NCI-H2107 treated with DMSO at 0.1 percent for 48 hours (cell line): ENCODE data around the gene PIERCE2.
A peak's percentile ranks its signal among the peaks of the same experiment; 100 is the strongest.
"Not testable (repeated sequence)": the region's sequence is repeated elsewhere in the genome, so short reads cannot be mapped to it uniquely, and the experiment has no call there.

ENCODE experiments used
- DNase-seq: peaks from one replicate; lab custom pipeline; 2025; ENCODE audit not compliant: unreplicated experiment; lab: John Stamatoyannopoulos, UW

The PIERCE2 gene, protein sequence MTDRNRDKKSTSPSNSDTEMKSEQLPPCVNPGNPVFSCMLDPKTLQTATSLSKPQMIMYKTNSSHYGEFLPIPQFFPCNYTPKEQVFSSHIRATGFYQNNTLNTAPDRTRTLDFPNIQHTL

DNA sequence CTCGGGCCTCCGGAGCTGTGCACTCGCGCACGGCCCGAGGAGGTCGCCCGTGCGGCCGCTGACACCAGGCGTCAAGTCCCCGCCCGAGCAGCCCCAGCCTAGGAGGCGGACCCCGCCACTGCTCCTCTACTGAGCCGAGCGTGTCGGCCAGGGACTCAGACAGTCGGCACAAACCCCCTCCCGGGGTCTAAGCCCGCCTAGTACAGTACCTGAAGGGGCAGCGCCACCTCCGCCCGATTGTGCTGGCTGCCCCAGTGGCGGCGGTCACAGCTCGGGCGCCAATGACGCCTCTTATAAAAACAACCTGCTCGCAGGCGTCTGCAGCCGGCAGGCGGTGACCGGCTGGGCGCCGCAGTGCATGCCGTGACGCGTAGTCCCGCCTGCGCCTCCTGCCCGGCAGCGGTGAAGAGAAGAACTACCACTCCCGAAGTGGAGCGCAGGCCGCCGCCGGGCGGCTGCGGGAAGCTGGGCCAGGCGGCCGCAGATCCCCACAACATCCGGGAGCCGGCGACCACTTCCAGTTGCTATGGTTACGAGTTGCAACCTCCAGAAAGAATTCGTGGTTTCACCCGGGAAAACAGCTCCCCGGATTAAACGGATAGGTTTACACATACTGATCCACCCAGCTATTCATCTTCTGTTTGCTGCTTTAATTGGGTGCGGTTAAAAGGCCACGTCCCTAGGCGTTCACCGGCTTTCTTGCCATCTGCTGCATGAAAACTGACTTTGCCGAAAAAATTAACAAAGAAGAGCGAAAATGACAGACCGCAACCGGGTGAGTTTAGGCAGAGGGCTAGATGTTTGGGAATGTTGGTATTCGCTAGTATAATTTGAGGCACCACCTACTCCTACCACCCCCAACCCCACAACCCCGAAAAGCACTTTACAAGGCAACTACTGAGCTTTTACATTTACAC, at the start of gene PIERCE2, which contains the start of gene CCPG1:
PIERCE2 (plus strand) TSS at position 484 of the 917 bp plus-strand sequence; CDS start at position 758, 274 bp downstream.
CCPG1 (minus strand) TSS at position 348 of the 917 bp plus-strand sequence. CDS start 18,935 bp downstream, outside the sequence.
- DNase-seq = peak; percentile 80

DNA sequence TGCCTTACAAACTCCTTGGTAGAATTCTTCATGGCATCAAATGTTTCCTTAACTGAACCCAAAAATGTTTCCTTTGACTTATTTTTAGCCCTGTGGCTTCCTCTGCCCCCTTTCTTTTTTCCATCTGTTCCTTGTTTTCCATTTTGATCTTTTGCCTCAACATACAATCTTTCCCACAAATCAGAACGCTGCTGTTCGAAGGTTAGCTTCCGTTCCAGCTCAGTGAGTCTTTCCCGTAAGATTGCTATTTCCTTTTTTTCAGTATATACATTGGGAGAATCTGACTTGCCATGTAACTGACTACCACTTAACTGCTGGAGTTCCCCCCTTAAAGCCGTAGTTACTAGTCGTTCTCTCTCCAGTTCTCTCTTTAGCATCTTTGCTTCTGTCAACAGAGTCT, 48.0 kb upstream of the PIERCE2 start:
- DNase-seq = no peak

DNA sequence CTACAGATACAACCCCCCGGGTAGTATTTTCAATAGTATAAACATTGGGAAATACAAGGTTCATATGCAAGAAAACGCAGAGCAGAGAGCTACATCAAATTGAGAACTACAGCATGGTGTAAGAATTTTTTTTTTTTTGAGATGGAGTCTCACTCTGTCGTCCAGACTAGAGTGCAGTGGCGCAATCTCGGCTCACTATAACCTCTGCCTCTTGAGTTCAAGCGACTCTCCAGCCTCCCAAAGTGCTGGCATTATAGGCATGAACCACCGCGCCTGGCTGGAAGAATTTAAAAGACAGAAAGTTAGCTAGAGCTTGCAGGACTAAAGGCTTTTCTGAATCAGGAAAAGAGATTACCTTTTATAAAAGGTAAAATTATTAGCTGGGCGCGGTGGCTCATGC, 47.2 kb upstream of the PIERCE2 start:
- DNase-seq = no peak

- DNase-seq = no peak
These were observed 45.7 kb upstream of the PIERCE2 start for GRCh38 chr15:55362641-55363040.

DNA sequence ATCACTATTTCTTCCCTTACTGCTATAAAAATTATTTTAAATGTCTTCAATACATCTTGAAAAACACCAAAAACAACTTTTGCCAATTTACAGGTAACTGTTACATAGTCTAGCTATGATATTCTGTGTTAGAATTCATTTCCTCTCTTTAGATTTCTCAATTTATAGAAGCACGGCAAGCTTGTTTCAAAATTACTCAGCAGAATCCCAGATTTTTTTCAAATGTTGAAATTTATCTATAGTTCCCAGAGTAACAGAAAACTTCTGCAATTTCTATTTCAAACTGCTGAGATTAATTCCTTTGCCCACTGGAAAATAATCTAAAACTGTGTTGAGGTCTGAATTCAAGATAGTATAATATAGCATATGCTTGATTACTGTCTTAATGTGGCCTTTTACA, 41.3 kb upstream of the PIERCE2 start:
- no peak for DNase-seq

GRCh38 chr15:55372701-55373440, 35.4 kb upstream of the PIERCE2 start:
- no peak for DNase-seq

- no peak for DNase-seq
These were observed 29.2 kb upstream of the PIERCE2 start for GRCh38 chr15:55379095-55379494.

DNA sequence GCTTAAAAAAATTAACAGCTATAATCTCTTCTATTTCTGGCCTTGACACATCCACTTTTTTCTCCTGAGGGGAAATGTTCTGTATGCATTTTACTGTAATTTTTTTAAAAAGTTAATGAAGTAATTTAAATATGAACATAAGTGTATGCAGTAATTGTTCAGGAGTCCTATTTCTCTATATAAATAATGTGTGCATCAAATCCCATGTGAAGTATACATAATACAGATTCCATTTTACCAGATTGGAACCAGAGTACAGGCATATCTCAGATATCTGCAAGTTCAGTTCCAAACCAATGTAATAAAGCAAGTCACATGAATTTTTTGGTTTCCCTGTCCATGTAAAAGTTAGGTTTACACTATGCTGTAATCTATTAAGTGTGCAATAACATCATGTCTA, 26.7 kb upstream of the PIERCE2 start:
- no peak for DNase-seq

DNA sequence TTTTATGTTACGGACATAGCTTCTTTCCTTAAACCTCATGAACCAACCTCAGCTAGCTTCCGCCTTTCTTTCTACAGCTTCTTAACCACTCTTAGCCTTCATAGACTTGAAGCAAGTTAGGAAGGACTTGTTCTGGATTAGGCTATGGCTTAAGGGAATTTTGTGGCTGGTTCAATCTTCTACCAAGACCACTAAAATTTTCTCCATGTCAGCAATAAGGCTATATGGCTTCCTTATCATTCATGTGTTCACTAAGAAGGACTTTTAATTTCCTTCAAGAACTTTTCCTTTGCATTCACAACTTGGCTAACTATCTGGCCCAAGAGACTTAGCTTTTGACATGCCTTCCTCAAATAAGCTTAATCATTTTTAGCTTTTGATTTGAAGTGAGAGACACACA, 24.6 kb upstream of the PIERCE2 start:
- no peak for DNase-seq

DNA sequence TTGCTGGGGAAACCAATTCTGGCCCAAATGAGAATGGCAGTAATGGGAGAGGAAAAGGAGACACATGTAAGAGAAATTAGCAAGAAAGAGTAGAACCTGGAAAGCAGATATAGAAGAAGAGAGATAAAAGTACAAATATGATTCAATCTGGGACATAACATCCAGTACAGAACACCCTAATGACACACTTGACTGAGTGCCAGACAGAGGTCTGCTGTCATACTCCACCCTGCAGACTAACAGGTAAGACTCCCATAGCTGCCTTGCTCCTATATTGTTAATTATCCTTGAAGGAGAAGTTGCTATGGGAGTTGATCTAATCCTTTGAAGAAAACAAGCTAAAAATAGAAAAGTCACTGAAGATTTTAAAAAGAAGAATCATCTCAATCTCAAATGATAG, 21.3 kb upstream of the PIERCE2 start:
- DNase-seq = no peak

- no peak for DNase-seq
These were observed 19.1 kb upstream of the PIERCE2 start for GRCh38 chr15:55389264-55389607.

- no peak for DNase-seq
These were observed 13.6 kb upstream of the PIERCE2 start for GRCh38 chr15:55394694-55395093.

DNA sequence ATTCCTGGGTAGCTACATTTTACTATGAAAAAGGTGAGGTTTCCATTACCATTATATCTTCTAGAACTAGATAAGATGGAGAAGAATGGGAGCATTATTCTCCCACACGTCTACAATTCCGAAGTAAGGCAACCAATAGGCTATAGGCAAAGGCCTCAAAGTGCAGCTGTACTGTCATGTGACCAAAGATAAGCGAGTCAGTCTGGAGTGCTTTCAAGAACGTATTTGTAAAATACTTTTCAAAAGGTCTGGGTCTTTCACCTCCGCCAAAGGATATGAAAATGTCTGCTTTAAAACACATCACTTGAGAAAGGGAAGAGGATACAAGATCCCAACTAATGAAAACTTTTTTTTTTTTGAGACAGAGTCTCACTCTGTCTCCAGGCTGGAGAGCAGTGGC, 10.1 kb upstream of the PIERCE2 start:
- no peak for DNase-seq

- DNase-seq = not testable (repeated sequence)
These were observed 8.2 kb upstream of the PIERCE2 start for GRCh38 chr15:55400050-55400449.

GRCh38 chr15:55401786-55402246, 6.5 kb upstream of the PIERCE2 start:
- DNase-seq = no peak

DNA sequence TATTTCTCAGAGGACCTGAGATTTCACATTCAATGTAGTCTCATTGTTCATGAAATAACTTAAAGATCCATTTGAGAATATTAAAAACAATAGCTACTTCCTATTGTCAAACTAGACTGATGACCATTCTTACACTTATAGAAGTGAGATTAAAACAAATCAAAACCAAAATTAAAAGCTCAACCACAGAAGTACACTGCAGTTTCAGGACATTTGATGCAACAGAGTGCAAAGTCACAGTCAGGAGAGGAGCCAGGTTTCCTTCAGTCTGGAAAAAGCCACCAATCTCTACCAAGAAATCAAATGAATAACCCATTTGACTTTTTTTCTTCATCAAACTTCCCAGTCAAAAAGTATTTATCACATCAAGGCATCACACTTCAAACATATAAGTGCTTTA, 5.6 kb upstream of the PIERCE2 start:
- DNase-seq = no peak

- no peak for DNase-seq
These were observed 4.8 kb upstream of the PIERCE2 start for GRCh38 chr15:55403531-55403930.

DNA sequence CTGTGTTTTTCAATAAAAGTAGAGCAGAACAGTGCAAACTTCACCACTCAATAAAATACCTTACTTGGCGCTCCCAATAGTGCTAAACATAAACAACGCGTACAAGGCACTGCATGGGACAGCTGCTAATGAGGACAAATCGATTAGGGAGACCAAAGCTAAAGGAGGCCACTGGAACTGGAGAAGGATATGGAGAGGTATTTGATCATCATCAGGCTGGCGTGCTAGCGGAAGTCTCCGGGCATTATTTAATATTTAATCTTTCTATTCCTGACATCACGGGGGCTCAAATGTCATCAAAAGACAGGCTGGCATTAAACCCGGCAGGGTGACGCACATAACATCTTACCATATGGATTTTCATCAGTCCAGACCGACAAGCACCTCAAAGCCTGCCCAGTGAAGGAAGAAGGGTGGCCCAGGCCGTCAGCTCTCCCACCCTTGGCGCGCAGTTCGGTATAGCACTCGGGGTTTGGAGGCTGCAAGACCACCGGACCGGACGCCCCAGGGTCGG, 740 bp upstream of the PIERCE2 start:
- no peak for DNase-seq

DNA sequence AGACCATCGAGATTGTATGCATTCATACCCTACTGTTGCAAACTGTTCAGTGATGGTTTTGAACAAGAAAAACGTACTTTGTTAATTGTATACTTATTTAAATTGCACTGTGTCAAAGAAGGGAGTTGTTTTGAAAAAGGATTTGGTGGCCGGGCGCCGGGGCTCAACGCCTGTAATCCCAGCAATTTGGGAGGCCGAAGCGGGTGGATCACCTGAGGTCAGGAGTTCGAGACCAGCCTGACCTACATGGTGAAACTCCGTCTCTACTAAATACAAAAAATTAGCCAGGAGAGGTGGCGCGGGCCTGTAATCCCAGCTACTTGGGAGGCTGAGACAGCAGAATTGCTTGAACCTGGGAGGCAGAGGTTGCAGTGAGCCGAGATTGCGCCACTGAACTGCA, 681 bp downstream of the PIERCE2 start:
- DNase-seq = not testable (repeated sequence)

GRCh38 chr15:55417678-55418077, 9.4 kb downstream of the PIERCE2 start:
- not testable (repeated sequence) for DNase-seq

- no peak for DNase-seq
These were observed 12.0 kb downstream of the PIERCE2 start for GRCh38 chr15:55420171-55420866.
